Uterus (tissue), 2 donors: Measurements from ENCODE around the gene DBI.

ENCODE experiments used
- CTCF ChIP-seq, 4 experiments: fragments of 200-600 bp in 2 of 4; fragments of 450-650 bp in 2 of 4; sonication (generic) in 2 of 4; IDR thresholded peaks; one replicate each; pipeline ENCODE4 v1.5.1; 2016 to 2019; ENCODE audit warnings: antibody characterized with exemption in 4 of 4, mild to moderate bottlenecking in 2 of 4, moderate library complexity in 1 of 4
- POLR2A ChIP-seq, 2 donors: fragments of 450-650 bp; IDR thresholded peaks; one replicate each; pipeline ENCODE4 v1.6.1; 2016; ENCODE audit warnings: antibody characterized with exemption in 2 of 2, mild to moderate bottlenecking in 1 of 2, moderate library complexity in 1 of 2

- TF ChIP-seq CTCF (IDR thresholded peaks at IDR 0.05) (no peak), POLR2A (IDR thresholded peaks at IDR 0.05) (no peak)
Measured at GRCh38 chr2:119350311-119350998, 16.3 kb upstream of the DBI start.
